Skeletal muscle satellite cell (primary cell): Measurements from ENCODE around the gene DGKD.

ENCODE experiments used
- H3K27me3 ChIP-seq: 2 replicates; pipeline ENCODE4 v1.7.0; 2013; ENCODE audit warnings: low read length; ENCODE audit not compliant: control insufficient read depth, insufficient read depth
- H3K36me3 ChIP-seq: 2 replicates; pipeline ENCODE4 v1.7.0; 2013; ENCODE audit warnings: mild to moderate bottlenecking, control low read depth, low read length; ENCODE audit not compliant: insufficient read depth
- H3K4me1 ChIP-seq: 2 replicates; pipeline ENCODE4 v1.7.0; 2013; ENCODE audit warnings: low read length; ENCODE audit not compliant: control insufficient read depth, insufficient read depth
- H3K4me2 ChIP-seq: 2 replicates; pipeline ENCODE4 v1.7.0; 2013; ENCODE audit warnings: mild to moderate bottlenecking, low read length
- H3K4me3 ChIP-seq: 2 replicates; pipeline ENCODE4 v1.7.0; 2013; ENCODE audit warnings: low read length
- H3K9ac ChIP-seq: 2 replicates; pipeline ENCODE4 v1.7.0; 2013; ENCODE audit warnings: mild to moderate bottlenecking, low read depth, low read length, moderate library complexity
- H3K9me3 ChIP-seq: replicated peaks from 2 replicates; pipeline ENCODE4 v1.7.0; 2013; ENCODE audit warnings: mild to moderate bottlenecking, control low read depth, low read length

The DGKD gene

GRCh38 chr2:233341296-233341695 lies 13.0 kb upstream of the DGKD start:
- Histone ChIP-seq H3K4me3 (no peak overlapping the region), H3K9me3 (no peaks in the 10 kb centered on the region), H3K27me3 (peaks cover 25% of the 10 kb centered on the region), H3K4me1 (no peaks in the 10 kb centered on the region), H3K36me3 (no peaks in the 10 kb centered on the region), H3K4me2 (no peak overlapping the region), H3K9ac (no peak overlapping the region)

- H3K4me2 ChIP-seq = no peak overlapping the region
- H3K27me3 ChIP-seq = peaks cover 21% of the 10 kb centered on the region
- H3K4me3 ChIP-seq = no peak overlapping the region
- H3K9ac ChIP-seq = no peak overlapping the region
- no peaks in the 10 kb centered on the region for H3K4me1 ChIP-seq
- no peaks in the 10 kb centered on the region for H3K9me3 ChIP-seq
- no peaks in the 10 kb centered on the region for H3K36me3 ChIP-seq
These were observed 12.0 kb upstream of the DGKD start for GRCh38 chr2:233342301-233342700.

GRCh38 chr2:233343171-233343705 lies 11.1 kb upstream of the DGKD start:
- H3K4me2 ChIP-seq = no peak overlapping the region
- H3K36me3 ChIP-seq = no peaks in the 10 kb centered on the region
- H3K9ac ChIP-seq = no peak overlapping the region
- peaks cover 12% of the 10 kb centered on the region for H3K27me3 ChIP-seq
- H3K4me3 ChIP-seq = no peak overlapping the region
- H3K4me1 ChIP-seq = no peaks in the 10 kb centered on the region
- no peaks in the 10 kb centered on the region for H3K9me3 ChIP-seq

- Histone ChIP-seq H3K4me2 (no peak overlapping the region), H3K9ac (no peak overlapping the region), H3K4me1 (peaks cover 10% of the 10 kb centered on the region), H3K27me3 (peaks cover 3% of the 10 kb centered on the region), H3K36me3 (no peaks in the 10 kb centered on the region), H3K9me3 (no peaks in the 10 kb centered on the region), H3K4me3 (no peak overlapping the region)
These were observed 7.9 kb upstream of the DGKD start for GRCh38 chr2:233346376-233346775.

GRCh38 chr2:233346930-233347329 lies 7.4 kb upstream of the DGKD start:
- no peaks in the 10 kb centered on the region for H3K36me3 ChIP-seq

GRCh38 chr2:233349005-233349998 lies 5.0 kb upstream of the DGKD start:
- no peak overlapping the region for H3K9ac ChIP-seq
- H3K4me1 ChIP-seq = peaks cover 18% of the 10 kb centered on the region
- H3K36me3 ChIP-seq = no peaks in the 10 kb centered on the region
- H3K27me3 ChIP-seq = peaks cover 3% of the 10 kb centered on the region
- H3K4me2 ChIP-seq = no peak overlapping the region
- H3K4me3 ChIP-seq = no peak overlapping the region
- H3K9me3 ChIP-seq = no peaks in the 10 kb centered on the region

More at GRCh38 chr2:233346930-233347329, 7.4 kb upstream of the DGKD start:
- Histone ChIP-seq H3K27me3 (peaks cover 3% of the 10 kb centered on the region), H3K9me3 (no peaks in the 10 kb centered on the region), H3K9ac (no peak overlapping the region), H3K4me2 (no peak overlapping the region), H3K4me1 (peaks cover 12% of the 10 kb centered on the region), H3K4me3 (no peak overlapping the region)

GRCh38 chr2:233350708-233351107 lies 3.6 kb upstream of the DGKD start:
- H3K4me3 ChIP-seq = no peak overlapping the region
- peaks cover 24% of the 10 kb centered on the region for H3K4me1 ChIP-seq
- H3K36me3 ChIP-seq = no peaks in the 10 kb centered on the region
- no peaks in the 10 kb centered on the region for H3K9me3 ChIP-seq
- H3K27me3 ChIP-seq = peaks cover 3% of the 10 kb centered on the region
- H3K9ac ChIP-seq = no peak overlapping the region
- H3K4me2 ChIP-seq = peak overlapping the region; percentile 6

GRCh38 chr2:233351423-233351822 lies 2.9 kb upstream of the DGKD start:
- Histone ChIP-seq H3K4me1 (peaks cover 24% of the 10 kb centered on the region), H3K9ac (no peak overlapping the region), H3K4me3 (no peak overlapping the region), H3K27me3 (peaks cover 3% of the 10 kb centered on the region), H3K36me3 (no peaks in the 10 kb centered on the region), H3K9me3 (no peaks in the 10 kb centered on the region), H3K4me2 (peak overlapping the region; percentile 6)

GRCh38 chr2:233352141-233352842 lies 2.0 kb upstream of the DGKD start:
- peaks cover 24% of the 10 kb centered on the region for H3K4me1 ChIP-seq
- no peak overlapping the region for H3K4me3 ChIP-seq
- no peak overlapping the region for H3K9ac ChIP-seq
- no peak overlapping the region for H3K4me2 ChIP-seq
- H3K9me3 ChIP-seq = no peaks in the 10 kb centered on the region
- no peaks in the 10 kb centered on the region for H3K36me3 ChIP-seq
- H3K27me3 ChIP-seq = no peaks in the 10 kb centered on the region

- Histone ChIP-seq H3K36me3 (no peaks in the 10 kb centered on the region), H3K27me3 (no peaks in the 10 kb centered on the region), H3K9me3 (no peaks in the 10 kb centered on the region), H3K4me3 (no peak overlapping the region), H3K4me2 (no peak overlapping the region), H3K9ac (no peak overlapping the region), H3K4me1 (peaks cover 24% of the 10 kb centered on the region)
These were observed 1.1 kb upstream of the DGKD start for GRCh38 chr2:233353101-233353768.

- H3K4me1 ChIP-seq = peaks cover 24% of the 10 kb centered on the region
- H3K9ac ChIP-seq = peak overlapping the region; percentile 67
- no peaks in the 10 kb centered on the region for H3K36me3 ChIP-seq
- H3K4me3 ChIP-seq = peak overlapping the region; percentile 78
- H3K4me2 ChIP-seq = peak overlapping the region; percentile 95
- H3K9me3 ChIP-seq = no peaks in the 10 kb centered on the region
- H3K27me3 ChIP-seq = no peaks in the 10 kb centered on the region
These were observed 218 bp downstream of the DGKD start for GRCh38 chr2:233354500-233354924.
